Stimulated activated CD8-positive, alpha-beta memory T cell treated with anti-CD3 and anti-CD28 coated beads, Interleukin-4, amount 100 ng/mL, for 48 hours (primary cell): Measurements from ENCODE around the gene NLRC5.
"Not testable (repeated sequence)": the region's sequence is repeated elsewhere in the genome, so short reads cannot be mapped to it uniquely, and the experiment has no call there.

Experiments used
- DNase-seq: peaks from one replicate; pipeline ENCODE4 v3.0.0-alpha.2; 2020

Gene NLRC5

GRCh38 chr16:56984639-56985038 is 4.7 kb upstream of the NLRC5 start:
- DNase-seq = no peak

GRCh38 chr16:56985288-56985961 is 3.9 kb upstream of the NLRC5 start:
- DNase-seq = no peak

GRCh38 chr16:56985962-56986360 is 3.4 kb upstream of the NLRC5 start:
- DNase-seq = no peak

GRCh38 chr16:56986361-56986760 is 3.0 kb upstream of the NLRC5 start:
- DNase-seq = no peak

- not testable (repeated sequence) for DNase-seq
Observed at GRCh38 chr16:56986908-56987307, 2.4 kb upstream of the NLRC5 start.

- DNase-seq = no peak
Observed at GRCh38 chr16:56987692-56988091, 1.7 kb upstream of the NLRC5 start.

GRCh38 chr16:56988161-56988947 is 1.0 kb upstream of the NLRC5 start:
- no peak for DNase-seq

- peak; percentile 40 for DNase-seq
Observed at GRCh38 chr16:56989988-56990387, 631 bp downstream of the NLRC5 start.

GRCh38 chr16:56990407-56991286 is 1.3 kb downstream of the NLRC5 start:
- DNase-seq = peak; percentile 62

GRCh38 chr16:56992431-56992830 is 3.1 kb downstream of the NLRC5 start:
- peak; percentile 24 for DNase-seq

GRCh38 chr16:56993204-56993603 is 3.8 kb downstream of the NLRC5 start:
- peak; percentile 22 for DNase-seq

GRCh38 chr16:56994311-56994710 is 5.0 kb downstream of the NLRC5 start:
- no peak for DNase-seq

- no peak for DNase-seq
Observed at GRCh38 chr16:56995136-56995805, 5.9 kb downstream of the NLRC5 start.

GRCh38 chr16:56997264-56997663 is 7.9 kb downstream of the NLRC5 start:
- no peak for DNase-seq

GRCh38 chr16:56997931-56998330 is 8.6 kb downstream of the NLRC5 start:
- no peak for DNase-seq

GRCh38 chr16:56998352-56998751 is 9.0 kb downstream of the NLRC5 start:
- no peak for DNase-seq

GRCh38 chr16:56998861-56999260 is 9.5 kb downstream of the NLRC5 start:
- DNase-seq = peak; percentile 18

GRCh38 chr16:56999409-57000270 is 10.3 kb downstream of the NLRC5 start:
- DNase-seq = peak; percentile 50

GRCh38 chr16:57000271-57001025 is 11.1 kb downstream of the NLRC5 start:
- peak; percentile 79 for DNase-seq

- DNase-seq = no peak
Observed at GRCh38 chr16:57001026-57001679, 11.8 kb downstream of the NLRC5 start.
